ENCODE data around the gene SNAPIN.
A peak's percentile ranks its signal among the peaks of the same experiment; 100 is the strongest.

The SNAPIN gene

DNA sequence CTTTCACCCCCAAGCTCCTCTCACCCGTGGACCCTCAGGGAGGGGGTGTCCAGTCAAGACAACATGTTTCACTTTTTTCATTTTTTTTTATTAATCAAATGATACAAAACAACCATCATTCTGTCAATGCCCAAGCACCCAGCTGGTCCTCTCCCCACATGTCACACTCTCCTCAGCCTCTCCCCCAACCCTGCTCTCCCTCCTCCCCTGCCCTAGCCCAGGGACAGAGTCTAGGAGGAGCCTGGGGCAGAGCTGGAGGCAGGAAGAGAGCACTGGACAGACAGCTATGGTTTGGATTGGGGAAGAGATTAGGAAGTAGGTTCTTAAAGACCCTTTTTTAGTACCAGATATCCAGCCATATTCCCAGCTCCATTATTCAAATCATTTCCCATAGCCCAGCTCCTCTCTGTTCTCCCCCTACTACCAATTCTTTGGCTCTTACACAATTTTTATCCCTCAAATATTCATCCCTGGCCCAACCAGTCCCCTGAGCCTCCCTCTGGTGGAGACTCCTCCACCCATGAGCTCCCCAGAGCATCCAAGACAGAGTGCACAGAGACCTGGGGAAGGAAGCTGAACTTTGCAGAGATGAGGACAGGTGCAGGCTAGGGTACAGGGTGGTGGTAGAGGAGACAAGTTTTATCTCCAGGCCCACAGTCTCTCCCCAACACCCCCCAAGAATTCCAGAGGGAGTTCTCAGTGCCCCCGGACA lies 44.2 kb upstream of the SNAPIN start:
- peaks cover 13% of the 10 kb centered on the region for H3K36me3 ChIP-seq (ENCODE audit: control insufficient read depth, insufficient read depth, low read length)
- no peak overlapping the region for H3K27ac ChIP-seq (ENCODE audit: low read depth, low read length, severe bottlenecking)
- no peak overlapping the region for H3K4me3 ChIP-seq (ENCODE audit: extremely low read depth, insufficient read depth, low read length, poor library complexity, severe bottlenecking)
- no peaks in the 10 kb centered on the region for H3K9me3 ChIP-seq (ENCODE audit: control insufficient read depth, low read length)
- 91 to 92% methylated on average over 1 to 2 of the region's 2 CpGs for WGBS, 2 experiments (ENCODE audit: insufficient coverage in 2 of 2)
- peaks cover 28% of the 10 kb centered on the region for H3K4me1 ChIP-seq (ENCODE audit: control insufficient read depth, insufficient read depth, low read length, poor library complexity, severe bottlenecking)

DNA sequence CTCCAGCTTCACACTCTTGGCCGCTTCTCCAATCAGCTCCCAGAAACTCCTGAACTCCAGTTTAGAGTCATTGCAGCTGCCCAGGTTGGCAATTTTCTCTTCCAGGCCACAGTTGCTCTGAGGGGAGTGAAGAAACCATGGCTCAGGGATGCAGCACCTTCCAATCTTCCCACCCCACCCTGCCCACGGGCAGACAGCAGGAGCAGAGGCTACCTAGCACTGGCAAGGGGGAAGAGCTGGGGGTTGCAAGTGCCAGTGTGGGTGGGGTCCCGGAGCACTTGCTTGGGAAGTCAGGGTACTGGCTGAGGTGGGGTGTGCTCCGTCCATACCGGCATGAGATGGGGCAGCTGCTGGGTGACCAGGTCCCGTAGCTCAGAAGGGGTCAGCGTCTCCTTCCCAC lies 43.6 kb upstream of the SNAPIN start:
- Histone ChIP-seq H3K4me3 (ENCODE audit: extremely low read depth, insufficient read depth, low read length, poor library complexity, severe bottlenecking) (no peak overlapping the region), H3K9me3 (ENCODE audit: control insufficient read depth, low read length) (no peaks in the 10 kb centered on the region), H3K36me3 (ENCODE audit: control insufficient read depth, insufficient read depth, low read length) (peaks cover 17% of the 10 kb centered on the region), H3K4me1 (ENCODE audit: control insufficient read depth, insufficient read depth, low read length, poor library complexity, severe bottlenecking) (peaks cover 23% of the 10 kb centered on the region), H3K27ac (ENCODE audit: low read depth, low read length, severe bottlenecking) (no peak overlapping the region)
- 92 to 93% methylated on average over 4 to 6 of the region's 7 CpGs for WGBS, 2 experiments (ENCODE audit: insufficient coverage in 2 of 2)

DNA sequence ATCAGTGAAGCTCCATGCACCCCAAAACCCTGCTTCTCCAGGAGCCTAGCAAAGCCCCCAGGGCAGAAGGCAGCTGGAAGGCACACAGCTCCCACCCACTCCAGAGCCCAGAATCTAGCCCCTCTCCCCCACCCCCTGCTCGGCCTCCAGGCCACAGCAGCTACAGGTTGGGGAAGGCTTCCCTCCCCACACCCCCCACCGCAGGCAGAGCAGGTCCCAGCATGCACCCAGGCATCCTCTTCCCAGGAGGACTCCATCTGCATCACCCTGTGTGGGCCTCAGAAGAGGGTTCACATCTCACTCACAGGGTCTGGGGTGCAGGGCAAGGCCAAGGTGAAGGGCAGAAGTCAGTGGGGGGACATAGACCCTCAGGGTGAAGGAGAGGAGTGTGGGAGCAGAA lies 43.1 kb upstream of the SNAPIN start:
- Histone ChIP-seq H3K4me3 (ENCODE audit: extremely low read depth, insufficient read depth, low read length, poor library complexity, severe bottlenecking) (no peak overlapping the region), H3K27ac (ENCODE audit: low read depth, low read length, severe bottlenecking) (no peak overlapping the region), H3K4me1 (ENCODE audit: control insufficient read depth, insufficient read depth, low read length, poor library complexity, severe bottlenecking) (peaks cover 18% of the 10 kb centered on the region), H3K36me3 (ENCODE audit: control insufficient read depth, insufficient read depth, low read length) (peaks cover 22% of the 10 kb centered on the region), H3K9me3 (ENCODE audit: control insufficient read depth, low read length) (no peaks in the 10 kb centered on the region)
- WGBS, 2 experiments (ENCODE audit: insufficient coverage in 2 of 2), result 67% methylated on average over 1 of the region's 2 CpGs; no CpG with 5 or more reads in 1 of the 2 experiments

DNA sequence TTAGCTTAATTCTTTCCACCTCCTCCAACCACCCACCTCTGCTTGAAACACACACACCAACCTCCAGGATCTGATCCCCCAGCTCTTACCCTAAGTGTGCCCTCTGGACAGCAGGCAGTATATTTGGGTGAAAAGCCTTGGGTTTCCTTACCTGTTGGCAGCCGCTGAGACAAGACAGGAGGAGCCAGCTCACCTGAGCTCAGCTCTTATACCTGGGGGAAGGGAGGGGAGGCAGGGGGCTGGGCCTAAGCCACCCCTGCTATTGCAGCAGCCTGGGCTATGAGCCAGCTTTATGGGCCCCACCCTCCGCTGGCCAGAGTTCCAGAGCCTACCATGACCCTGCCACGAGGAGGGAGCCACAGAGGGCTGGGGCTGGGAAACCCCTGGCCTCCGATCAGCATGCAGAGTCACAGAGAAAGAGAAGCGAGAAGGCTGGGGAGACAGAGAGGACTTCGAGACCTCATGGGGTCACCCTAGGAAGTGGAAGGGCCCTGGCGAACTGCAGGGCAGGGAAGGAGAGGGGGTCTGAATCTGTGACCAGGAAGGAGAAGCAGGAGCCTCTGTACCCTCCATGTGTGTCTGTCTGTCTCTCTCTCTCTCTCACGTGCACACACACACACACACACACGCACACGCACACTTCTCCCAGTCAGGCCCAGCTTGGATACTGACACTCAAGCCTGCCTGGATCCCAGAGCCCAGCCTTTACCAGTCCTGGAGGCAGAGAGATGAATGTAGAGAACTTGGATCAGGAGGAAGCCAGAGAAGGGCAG lies 42.2 kb upstream of the SNAPIN start, which contains the start of gene S100A14:
TSS of gene S100A14 (minus strand) at position 182 of the 773 bp plus-strand sequence. CDS start 467 bp downstream, outside the sequence.
- H3K4me3 ChIP-seq (ENCODE audit: extremely low read depth, insufficient read depth, low read length, poor library complexity, severe bottlenecking), result no peak within 1 kb of the TSS
- H3K4me1 ChIP-seq (ENCODE audit: control insufficient read depth, insufficient read depth, low read length, poor library complexity, severe bottlenecking), result peaks cover 14% of the 10 kb centered on the region
- H3K9me3 ChIP-seq (ENCODE audit: control insufficient read depth, low read length), result no peaks in the 10 kb centered on the region
- no peak within 1 kb of the TSS for H3K27ac ChIP-seq (ENCODE audit: low read depth, low read length, severe bottlenecking)
- WGBS, 2 experiments (ENCODE audit: insufficient coverage in 2 of 2), result 78 to 84% methylated on average over 5 to 6 of the region's 10 CpGs
- H3K36me3 ChIP-seq (ENCODE audit: control insufficient read depth, insufficient read depth, low read length), result peaks cover 30% of the 10 kb centered on the region

DNA sequence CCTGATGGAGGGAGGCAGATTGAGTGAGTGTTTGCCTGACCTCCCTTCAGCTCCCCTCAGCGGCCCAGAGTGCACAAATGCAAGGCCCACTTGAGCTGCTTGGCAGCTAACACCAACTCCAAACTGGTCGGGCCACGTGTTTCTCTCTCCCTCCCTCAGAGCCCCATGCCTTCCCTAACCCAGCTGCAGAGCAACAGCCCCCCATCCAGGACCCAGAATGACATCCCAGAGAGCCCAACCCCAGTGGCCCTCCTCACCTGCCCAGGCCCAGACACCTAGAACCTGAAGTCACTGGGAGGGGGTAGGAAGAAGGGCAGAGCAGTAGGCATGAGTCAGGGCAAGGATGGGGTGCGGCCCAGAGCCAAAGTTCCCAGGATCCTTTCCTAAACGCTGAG lies 41.6 kb upstream of the SNAPIN start:
- WGBS, 2 experiments (ENCODE audit: insufficient coverage in 2 of 2), result 88 to 100% methylated on average over 2 to 3 of the region's 5 CpGs
- H3K27ac ChIP-seq (ENCODE audit: low read depth, low read length, severe bottlenecking), result no peak overlapping the region
- H3K9me3 ChIP-seq (ENCODE audit: control insufficient read depth, low read length), result no peaks in the 10 kb centered on the region
- H3K4me1 ChIP-seq (ENCODE audit: control insufficient read depth, insufficient read depth, low read length, poor library complexity, severe bottlenecking), result peaks cover 8% of the 10 kb centered on the region
- H3K36me3 ChIP-seq (ENCODE audit: control insufficient read depth, insufficient read depth, low read length), result peaks cover 36% of the 10 kb centered on the region
- no peak overlapping the region for H3K4me3 ChIP-seq (ENCODE audit: extremely low read depth, insufficient read depth, low read length, poor library complexity, severe bottlenecking)

DNA sequence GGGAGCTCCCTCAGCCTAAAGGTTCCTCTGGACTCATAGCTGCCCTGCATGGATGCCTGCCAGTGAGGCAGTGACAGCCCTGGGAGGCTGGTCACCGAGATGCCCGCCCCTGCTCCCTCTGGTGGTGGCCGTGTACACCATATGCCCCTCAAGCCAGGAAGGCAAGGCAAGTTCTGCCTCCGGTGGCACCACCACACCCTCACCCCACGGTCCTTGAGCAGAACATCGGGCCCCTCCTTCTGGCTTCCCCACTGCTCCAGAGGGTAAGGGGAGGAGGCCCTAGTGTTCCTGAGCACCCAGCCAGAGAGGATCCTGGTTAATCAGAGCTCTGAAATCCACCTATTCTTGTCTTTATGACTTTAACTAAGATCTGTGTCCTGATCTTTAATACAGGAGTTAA lies 40.8 kb upstream of the SNAPIN start:
- H3K27ac ChIP-seq (ENCODE audit: low read depth, low read length, severe bottlenecking), result no peak overlapping the region
- no peaks in the 10 kb centered on the region for H3K9me3 ChIP-seq (ENCODE audit: control insufficient read depth, low read length)
- peaks cover 43% of the 10 kb centered on the region for H3K36me3 ChIP-seq (ENCODE audit: control insufficient read depth, insufficient read depth, low read length)
- WGBS, 2 experiments (ENCODE audit: insufficient coverage in 2 of 2), result 90 to 95% methylated on average over 2 to 4 of the region's 6 CpGs
- no peak overlapping the region for H3K4me3 ChIP-seq (ENCODE audit: extremely low read depth, insufficient read depth, low read length, poor library complexity, severe bottlenecking)
- H3K4me1 ChIP-seq (ENCODE audit: control insufficient read depth, insufficient read depth, low read length, poor library complexity, severe bottlenecking), result peaks cover under 1% of the 10 kb centered on the region

DNA sequence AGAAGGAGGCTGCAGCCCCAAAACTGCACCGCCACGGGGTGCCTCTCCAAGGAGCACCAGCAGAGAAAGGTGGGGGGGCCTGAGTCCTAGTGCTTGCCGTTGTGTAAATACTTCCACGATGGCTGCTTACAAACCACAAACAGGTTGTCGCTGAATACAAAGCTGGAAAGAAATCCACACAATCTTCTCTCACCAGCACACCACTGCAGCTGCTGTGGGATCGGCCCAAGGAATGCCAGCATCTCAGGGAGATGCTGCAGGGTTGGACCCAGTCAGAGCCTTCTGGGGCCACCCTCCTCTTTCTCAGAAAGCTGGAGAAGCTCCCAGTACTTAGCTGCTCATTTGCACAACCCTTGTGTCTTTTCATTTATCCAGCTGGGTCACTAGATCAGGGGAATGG lies 39.3 kb upstream of the SNAPIN start:
- Histone ChIP-seq H3K36me3 (ENCODE audit: control insufficient read depth, insufficient read depth, low read length) (peaks cover 58% of the 10 kb centered on the region), H3K9me3 (ENCODE audit: control insufficient read depth, low read length) (no peaks in the 10 kb centered on the region), H3K27ac (ENCODE audit: low read depth, low read length, severe bottlenecking) (no peak overlapping the region), H3K4me1 (ENCODE audit: control insufficient read depth, insufficient read depth, low read length, poor library complexity, severe bottlenecking) (peaks cover 12% of the 10 kb centered on the region), H3K4me3 (ENCODE audit: extremely low read depth, insufficient read depth, low read length, poor library complexity, severe bottlenecking) (no peak overlapping the region)
- 98 to 100% methylated on average over 4 of the region's 6 CpGs for WGBS, 2 experiments (ENCODE audit: insufficient coverage in 2 of 2)

DNA sequence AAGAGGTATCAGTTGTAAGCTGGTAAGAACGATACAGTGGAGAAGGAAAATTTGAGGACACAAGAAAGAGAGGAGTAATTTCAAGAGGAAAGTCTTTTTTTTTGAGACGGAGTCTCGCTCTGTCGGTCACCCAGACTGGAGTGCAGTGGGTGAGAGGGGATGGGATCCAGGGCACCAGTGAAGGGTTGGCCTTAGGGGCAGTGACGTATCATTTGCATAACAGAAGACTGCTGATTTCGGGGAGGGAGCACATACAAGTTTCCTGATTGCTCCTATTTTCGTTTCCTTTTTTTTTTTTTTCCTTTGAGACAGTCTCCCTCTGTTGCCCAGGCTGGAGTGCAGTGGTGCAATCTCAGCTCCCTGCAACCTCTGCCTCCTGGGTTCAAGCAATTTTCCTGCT lies 35.4 kb upstream of the SNAPIN start:
- H3K27ac ChIP-seq (ENCODE audit: low read depth, low read length, severe bottlenecking), result no peak overlapping the region
- 66% methylated on average over 6 to 7 of the region's 7 CpGs for WGBS, 2 experiments (ENCODE audit: insufficient coverage in 2 of 2)
- H3K4me3 ChIP-seq (ENCODE audit: extremely low read depth, insufficient read depth, low read length, poor library complexity, severe bottlenecking), result no peak overlapping the region
- H3K4me1 ChIP-seq (ENCODE audit: control insufficient read depth, insufficient read depth, low read length, poor library complexity, severe bottlenecking), result peaks cover 36% of the 10 kb centered on the region
- peaks cover 78% of the 10 kb centered on the region for H3K36me3 ChIP-seq (ENCODE audit: control insufficient read depth, insufficient read depth, low read length)
- H3K9me3 ChIP-seq (ENCODE audit: control insufficient read depth, low read length), result no peaks in the 10 kb centered on the region

DNA sequence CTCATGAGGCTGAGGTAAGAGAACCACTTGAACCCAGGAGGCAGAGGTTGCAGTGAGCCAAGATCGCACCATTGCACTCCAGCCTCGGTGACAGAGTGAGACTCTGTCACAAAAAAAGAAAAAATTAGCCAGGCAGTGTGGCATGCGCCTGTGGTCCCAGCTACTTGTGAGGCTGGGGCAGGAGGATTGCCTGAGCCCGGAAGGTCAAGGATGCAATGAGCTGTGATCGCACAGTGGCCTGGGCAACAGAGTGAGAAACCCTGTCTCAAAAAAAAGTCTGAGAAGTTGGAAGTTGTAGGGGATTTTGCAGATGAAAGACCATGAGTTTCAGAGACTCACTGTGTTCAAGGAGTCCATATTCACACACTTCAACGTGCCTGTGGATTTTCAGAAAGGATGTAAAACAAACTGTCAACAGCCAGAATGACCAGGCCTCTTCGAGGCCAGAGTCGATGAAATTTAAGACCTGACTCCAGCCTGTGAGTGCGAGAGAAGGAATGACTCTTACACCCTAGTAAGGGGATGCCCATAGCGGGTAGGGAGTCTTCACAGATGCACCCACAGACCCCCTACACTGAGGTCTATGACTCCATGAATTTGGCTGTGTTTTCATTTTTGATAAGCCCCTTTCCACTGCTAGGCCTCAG lies 33.4 kb upstream of the SNAPIN start:
- Histone ChIP-seq H3K36me3 (ENCODE audit: control insufficient read depth, insufficient read depth, low read length) (peaks cover 59% of the 10 kb centered on the region), H3K9me3 (ENCODE audit: control insufficient read depth, low read length) (no peaks in the 10 kb centered on the region), H3K4me1 (ENCODE audit: control insufficient read depth, insufficient read depth, low read length, poor library complexity, severe bottlenecking) (peaks cover 36% of the 10 kb centered on the region), H3K27ac (ENCODE audit: low read depth, low read length, severe bottlenecking) (no peak overlapping the region), H3K4me3 (ENCODE audit: extremely low read depth, insufficient read depth, low read length, poor library complexity, severe bottlenecking) (peak overlapping the region; percentile 53)
- WGBS, 2 experiments (ENCODE audit: insufficient coverage in 2 of 2), result 88 to 100% methylated on average over 9 to 10 of the region's 10 CpGs

DNA sequence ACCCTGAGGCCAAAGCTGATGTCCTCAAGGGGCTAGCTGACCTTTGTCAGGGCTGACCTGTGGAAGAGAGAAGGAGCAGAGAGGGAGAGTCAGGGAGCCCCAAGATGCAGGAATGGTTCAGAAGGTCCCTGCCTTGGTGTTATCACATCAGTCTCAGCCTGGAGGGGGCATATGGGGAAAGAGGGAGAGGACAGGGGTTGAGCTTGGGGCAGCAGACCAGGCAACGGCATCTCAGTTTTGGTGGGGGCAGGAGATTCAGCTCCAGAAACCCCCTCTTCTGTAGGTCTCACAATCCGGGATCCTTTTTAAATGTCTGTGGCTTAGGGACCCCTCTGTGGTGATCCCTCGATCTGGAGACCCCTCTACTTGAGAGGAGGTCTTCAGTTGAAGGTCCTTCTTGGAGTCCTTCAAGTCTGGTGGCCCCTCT lies 32.0 kb upstream of the SNAPIN start:
- peak overlapping the region; percentile 97 for H3K27ac ChIP-seq (ENCODE audit: low read depth, low read length, severe bottlenecking)
- peaks cover 47% of the 10 kb centered on the region for H3K36me3 ChIP-seq (ENCODE audit: control insufficient read depth, insufficient read depth, low read length)
- peaks cover 41% of the 10 kb centered on the region for H3K4me1 ChIP-seq (ENCODE audit: control insufficient read depth, insufficient read depth, low read length, poor library complexity, severe bottlenecking)
- no peaks in the 10 kb centered on the region for H3K9me3 ChIP-seq (ENCODE audit: control insufficient read depth, low read length)
- peak overlapping the region; percentile 53 for H3K4me3 ChIP-seq (ENCODE audit: extremely low read depth, insufficient read depth, low read length, poor library complexity, severe bottlenecking)
- 70 to 71% methylated on average over 3 of the region's 3 CpGs for WGBS, 2 experiments (ENCODE audit: insufficient coverage in 2 of 2)

All from mesodermal cell (in vitro differentiated cells).